Measurements from ENCODE around the gene KCNA3.

GRCh38 chr1:110718452-110718851, 43.7 kb upstream of the KCNA3 start:
- no peak for TF ChIP-seq CTCF (conservative IDR thresholded peaks at IDR 0.05)
- TF ChIP-seq ZFX (IDR thresholded peaks at IDR 0.05) = no peak

All from C4-2B (cell line).